DLD1 (cell line): ENCODE data around the gene OFD1.

Experiments used
- in situ Hi-C: cut with HindIII; loops from 2 replicates; pipeline ENCODE4 v1.10.0; 2017; ENCODE audit warnings: low sequenced_read_pairs

Gene OFD1

DNA sequence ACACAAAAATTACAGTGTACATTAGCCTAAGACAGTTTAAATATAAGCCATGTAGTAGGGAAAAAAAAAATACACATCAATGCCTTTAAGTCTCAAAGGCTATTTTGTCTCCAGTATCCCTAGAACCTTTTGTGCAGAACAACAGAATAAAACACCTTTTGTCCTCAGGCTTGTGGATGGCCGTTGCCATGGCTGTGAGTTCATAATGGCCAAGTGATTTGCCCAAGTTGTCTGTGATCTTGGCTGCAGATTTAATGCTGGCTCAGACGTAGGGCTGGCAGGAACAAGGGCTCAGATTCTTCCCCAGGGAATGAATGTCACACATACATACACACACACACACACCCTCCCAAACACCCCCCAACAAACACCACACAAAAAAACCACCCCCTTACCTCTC lies 57.0 kb downstream of the OFD1 start:
- in situ Hi-C loops, result no loop called here

DNA sequence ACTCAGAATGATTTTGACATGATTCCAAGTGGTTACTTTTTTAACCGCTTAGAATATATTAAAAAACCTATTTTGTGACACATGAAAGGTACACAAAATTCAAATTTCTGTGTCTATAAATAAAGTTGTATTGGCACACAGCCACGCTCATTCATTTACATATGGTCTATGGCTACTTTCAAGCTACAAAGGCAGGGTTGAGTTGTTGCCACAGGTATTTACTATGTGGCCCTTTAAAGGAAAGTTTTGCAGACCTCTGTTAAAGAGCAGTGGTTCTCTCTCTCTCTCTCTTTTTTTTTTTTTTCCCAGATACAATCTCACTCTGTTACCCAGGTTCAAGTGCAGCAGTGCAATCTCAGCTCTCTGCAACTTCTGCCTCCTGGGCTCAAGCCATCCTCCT lies 59.3 kb downstream of the OFD1 start:
- in situ Hi-C loops, result no loop called here

DNA sequence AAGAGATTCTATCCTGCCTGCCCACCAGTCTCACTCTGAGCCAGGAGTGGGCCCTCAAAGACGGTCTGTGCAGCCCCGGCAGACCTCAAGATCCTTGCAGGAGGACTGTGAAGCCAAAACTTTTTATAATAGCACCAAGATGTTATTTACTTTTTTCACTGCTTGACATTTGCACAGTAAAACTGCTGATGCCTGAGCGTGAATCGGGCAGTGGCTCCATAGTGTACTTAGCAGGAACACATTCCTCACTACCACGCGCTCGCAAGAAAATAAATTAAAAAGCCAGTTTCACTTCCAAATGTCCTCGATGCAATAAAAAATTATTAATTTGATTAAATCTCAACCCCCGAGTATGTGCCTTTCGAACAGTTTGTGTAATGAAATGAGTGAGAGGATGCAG lies 59.9 kb downstream of the OFD1 start:
- in situ Hi-C loops, result no loop called here

DNA sequence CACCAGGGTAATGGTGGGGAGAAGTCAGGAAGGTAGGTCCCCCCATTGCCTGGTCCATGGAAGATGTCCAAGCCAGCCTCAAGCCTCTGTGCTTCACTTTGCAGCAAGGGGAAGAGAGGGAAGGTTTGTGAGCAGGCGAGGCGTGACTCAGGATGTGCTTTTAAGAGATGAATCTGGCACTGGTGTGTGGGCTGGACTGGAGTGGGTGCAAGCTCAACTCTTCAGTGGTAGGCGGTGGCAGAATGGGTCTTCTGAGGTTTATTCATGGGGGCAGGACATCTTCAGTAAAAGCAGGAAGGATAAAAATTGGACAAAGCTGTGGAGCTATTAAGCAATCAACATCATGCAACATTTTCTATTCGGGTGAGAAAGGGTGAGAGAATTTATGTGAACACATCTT lies 63.0 kb downstream of the OFD1 start:
- in situ Hi-C loops, result no loop called here

DNA sequence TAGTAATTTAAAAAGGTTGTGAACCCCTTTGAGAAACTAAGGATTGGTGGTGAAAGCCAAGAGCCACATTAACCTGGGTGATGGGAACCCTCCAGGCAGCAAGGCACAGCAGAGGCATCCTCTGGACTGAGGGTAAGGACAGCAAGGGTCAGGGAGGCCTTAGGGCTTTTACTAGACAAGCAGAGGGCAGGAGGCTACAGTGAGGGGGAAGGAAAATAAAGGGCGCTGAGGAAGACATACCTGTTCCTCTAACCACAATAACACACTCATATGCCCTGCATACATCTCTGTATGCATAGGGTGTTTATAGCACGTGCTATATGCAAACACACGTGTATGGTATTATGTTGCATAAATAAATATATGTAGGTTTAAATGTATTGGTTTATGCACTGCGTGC lies 63.6 kb downstream of the OFD1 start:
- in situ Hi-C loops, result no loop called here

DNA sequence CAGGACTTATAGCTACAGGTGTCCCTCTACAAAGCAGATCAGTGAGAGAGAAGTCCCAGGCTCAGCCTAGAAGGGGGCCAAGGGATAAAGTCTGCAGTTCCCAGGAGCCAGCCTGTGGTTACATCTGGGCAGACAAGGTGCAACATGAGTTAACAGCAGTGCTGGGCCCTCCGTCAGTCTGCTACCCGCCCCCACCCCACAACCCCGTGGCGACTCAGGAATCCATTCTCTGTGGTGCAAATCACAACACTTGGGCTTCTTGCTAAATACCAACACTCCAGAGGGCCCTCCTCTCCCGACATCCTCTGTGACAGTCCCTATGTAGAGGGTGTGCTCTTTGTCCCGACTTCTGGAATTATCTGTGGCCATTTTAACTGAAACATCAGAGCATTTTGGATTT lies 68.6 kb downstream of the OFD1 start:
- in situ Hi-C loops, result no loop called here

DNA sequence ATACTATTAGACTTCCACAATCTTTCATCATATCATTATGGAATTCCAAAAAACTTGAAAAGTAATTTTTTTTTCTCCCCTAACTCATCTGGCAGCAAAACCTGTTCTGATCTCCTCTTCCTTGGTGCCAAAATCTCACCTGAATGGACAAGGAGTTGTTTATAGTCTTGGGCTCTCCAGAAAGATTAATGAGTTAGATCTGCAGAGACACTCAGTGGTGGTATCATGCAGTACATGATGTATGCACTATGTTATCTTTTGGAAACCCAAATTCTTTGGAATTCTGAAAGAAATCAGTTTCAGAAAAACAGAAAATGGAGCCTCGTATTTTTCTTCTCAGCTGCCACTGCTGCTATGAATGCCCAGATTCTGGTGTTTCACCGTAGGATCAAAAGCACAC lies 70.7 kb downstream of the OFD1 start:
- in situ Hi-C loops, result no loop called here

DNA sequence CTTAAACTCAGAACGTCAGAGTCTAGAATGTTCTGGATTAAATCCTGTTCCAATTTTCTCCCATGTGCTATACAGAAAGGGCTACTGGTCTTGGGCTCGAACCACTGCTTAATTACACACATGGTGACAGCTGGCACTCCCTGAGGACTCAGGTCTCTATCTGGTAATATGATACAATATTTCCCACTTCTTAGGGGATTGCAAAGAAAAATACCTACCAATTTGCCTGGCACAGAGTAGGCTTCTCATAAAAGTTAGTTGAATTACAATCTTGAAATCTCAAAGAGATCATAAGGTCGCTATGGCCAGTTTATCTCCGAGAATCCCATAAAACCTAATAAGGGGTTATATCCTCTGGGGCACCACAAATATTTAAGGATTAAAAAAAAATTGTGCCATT lies 73.7 kb downstream of the OFD1 start:
- in situ Hi-C loops, result no loop called here

DNA sequence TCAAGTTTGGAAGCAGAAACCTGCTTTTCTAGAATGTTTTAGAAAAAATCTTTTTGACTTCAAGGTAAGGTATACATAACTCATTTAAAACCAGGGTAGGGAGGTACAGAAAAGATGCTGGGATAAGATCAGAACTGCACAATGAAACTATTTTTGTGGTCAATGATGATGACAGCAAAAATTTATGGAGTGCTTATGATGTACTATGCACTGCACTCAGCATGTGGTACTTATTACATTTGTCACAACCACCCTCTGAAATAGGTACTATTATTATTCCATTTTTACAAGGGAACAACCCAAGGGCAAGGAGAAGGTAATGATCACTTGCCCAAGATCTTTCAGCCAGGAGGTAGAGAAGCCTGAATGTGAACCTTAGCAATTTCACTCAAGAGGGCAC lies 74.3 kb downstream of the OFD1 start:
- in situ Hi-C loops, result no loop called here

DNA sequence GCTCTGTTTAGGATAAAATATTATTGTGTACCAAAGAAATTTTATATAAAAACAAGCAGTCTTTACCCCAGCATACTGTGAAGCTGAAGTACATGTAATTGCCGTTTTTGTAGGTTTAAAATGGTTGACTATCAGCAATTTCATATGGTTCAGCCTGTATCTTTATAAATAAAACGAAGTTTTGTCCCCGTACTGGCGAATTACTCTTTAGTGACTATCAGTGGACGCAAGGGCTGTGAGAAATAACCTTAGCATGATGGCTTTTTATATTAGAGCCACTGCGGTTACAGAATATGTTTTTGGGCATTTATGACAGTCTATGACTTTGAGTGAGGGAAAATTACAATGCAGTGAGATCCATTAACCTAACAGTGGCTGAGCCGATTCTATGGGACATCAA lies 81.1 kb downstream of the OFD1 start:
- in situ Hi-C loops, result no loop called here

DNA sequence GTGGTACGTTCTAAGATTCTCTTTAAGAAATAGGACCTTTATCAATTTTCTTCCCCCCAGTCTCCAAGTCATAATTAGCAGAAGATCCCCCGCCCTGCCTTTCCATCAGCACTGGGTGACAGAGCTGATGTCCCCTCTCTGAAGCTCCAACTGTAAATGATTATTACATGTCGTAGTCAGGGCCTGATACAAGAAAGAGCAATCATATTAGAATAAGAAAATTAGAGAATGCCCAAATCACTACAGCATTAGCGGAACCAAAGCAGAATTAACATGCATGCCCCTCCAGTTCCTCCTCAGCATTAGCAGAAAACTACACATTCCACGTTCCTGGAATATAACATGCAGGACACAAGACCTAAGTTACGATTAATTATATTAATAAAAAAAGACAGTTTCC lies 81.6 kb downstream of the OFD1 start:
- in situ Hi-C loops, result no loop called here

DNA sequence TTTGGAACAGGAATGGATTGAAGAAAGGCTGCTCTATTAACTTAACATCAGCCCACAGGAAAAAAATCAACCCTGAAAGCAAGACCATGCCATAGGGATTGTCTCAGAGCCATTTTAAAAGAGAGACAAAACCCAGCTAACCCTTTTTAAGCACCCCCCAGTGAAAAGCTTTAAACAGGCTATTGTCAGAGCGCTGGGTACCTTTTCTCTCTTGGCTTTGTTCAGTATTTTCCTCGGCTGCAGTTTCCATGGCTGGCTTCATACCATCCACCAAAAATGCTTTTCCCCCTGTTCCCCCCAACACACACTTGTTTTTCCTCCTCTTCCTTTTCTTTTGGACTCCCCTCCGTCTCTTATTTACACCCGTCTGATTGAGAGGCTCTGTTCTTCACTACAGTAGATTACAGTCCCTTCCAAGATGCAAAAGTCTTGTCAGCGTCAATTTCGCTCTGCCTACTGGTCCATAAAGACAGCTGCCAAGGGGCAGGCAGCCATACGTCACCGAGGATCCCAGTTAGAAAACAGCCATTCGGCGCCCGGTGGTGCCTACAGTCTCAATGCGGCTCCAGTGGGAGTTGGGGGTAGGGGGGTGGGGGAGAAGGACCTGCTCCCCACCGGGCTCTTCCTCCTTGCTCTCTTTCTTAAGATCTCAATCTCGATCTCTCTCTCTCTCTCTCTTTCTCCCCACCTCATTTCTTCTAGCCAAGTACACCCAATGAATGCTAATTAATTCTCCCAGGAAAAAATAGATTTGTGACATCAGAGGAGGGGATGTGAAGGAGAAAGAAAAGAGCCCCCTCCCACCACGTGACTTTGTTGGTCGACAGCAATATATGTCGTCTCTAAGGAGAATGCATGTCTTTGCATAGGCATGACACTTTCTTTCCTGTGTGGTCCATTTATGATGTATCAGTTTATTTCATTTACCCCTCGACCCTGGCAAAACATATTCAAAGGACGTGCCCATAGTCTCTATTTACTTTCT lies 82.4 kb downstream of the OFD1 start, which contains the start of gene GPM6B:
GPM6B (minus strand) TSS at position 451 of the 985 bp plus-strand sequence; CDS start at position 262, 189 bp downstream.
- in situ Hi-C loops, result no loop called here
